HFFc6 (cell line): ENCODE data around the gene PPIL4. TPM values are rescaled to one million over a fixed set of nuclear protein-coding genes. Genes with fewer than 3 reads are reported as not detected.
"Not testable (repeated sequence)": the region's sequence is repeated elsewhere in the genome, so short reads cannot be mapped to it uniquely, and the experiment has no call there.

ENCODE experiments used
- DNase-seq: peaks from one replicate; pipeline ENCODE4 v3.0.0-alpha.2; 2018
- H3K27ac Mint-ChIP-seq: 2 replicates; pipeline ENCODE4 v1.8.0; 2020; ENCODE audit warnings: mild to moderate bottlenecking, mixed read lengths
- H3K27me3 Mint-ChIP-seq: 2 replicates; pipeline ENCODE4 v1.8.0; 2021; ENCODE audit warnings: mild to moderate bottlenecking, moderate library complexity, mixed read lengths; ENCODE audit not compliant: insufficient read depth
- H3K36me3 Mint-ChIP-seq: 2 replicates; pipeline ENCODE4 v1.8.0; 2021; ENCODE audit warnings: low read depth, mixed read lengths
- H3K4me1 Mint-ChIP-seq: 2 replicates; pipeline ENCODE4 v1.8.0; 2020; ENCODE audit warnings: low read depth, mixed read lengths
- H3K4me3 Mint-ChIP-seq: 2 replicates; pipeline ENCODE4 v1.8.0; 2020; ENCODE audit warnings: mild to moderate bottlenecking, moderate library complexity, mixed read lengths
- H3K9me3 Mint-ChIP-seq: 2 replicates; pipeline ENCODE4 v1.8.0; 2020; ENCODE audit warnings: mild to moderate bottlenecking, mixed read lengths
- total RNA-seq, 6 experiments: library from RNA; stranded (reverse); fragmentation: NEBNext Ultra II Directional; extraction: Animal tissue kit (Norgen Biotek cat#: 25700); gene quantifications; 2 replicates in 1 of 6; 3 replicates in 5 of 6; pipeline ENCODE4 v1.2.3, GENCODE V29; 2021
- TF ChIP-seq, protein P1 (sequence below): fragments of 200-600 bp; sonication (generic); IDR thresholded peaks from 2 replicates; pipeline ENCODE4 v1.5.0; 2021; ENCODE audit warnings: antibody characterized with exemption, mild to moderate bottlenecking

PPIL4 gene
- total RNA-seq, 6 experiments from 2014 or later, result 31.9 to 35.1 (median 34.6) TPM

- Mint-ChIP-seq H3K4me3 (no peak overlapping the region), H3K27me3 (no peaks in the 10 kb centered on the region), H3K9me3 (no peaks in the 10 kb centered on the region), H3K4me1 (peaks cover 48% of the 10 kb centered on the region), H3K27ac (peak overlapping the region; percentile 2; the same call in 1 of the 2 replicates), H3K36me3 (peaks cover 7% of the 10 kb centered on the region; the same call in 1 of the 2 replicates)
- TF ChIP-seq, protein P1, sequence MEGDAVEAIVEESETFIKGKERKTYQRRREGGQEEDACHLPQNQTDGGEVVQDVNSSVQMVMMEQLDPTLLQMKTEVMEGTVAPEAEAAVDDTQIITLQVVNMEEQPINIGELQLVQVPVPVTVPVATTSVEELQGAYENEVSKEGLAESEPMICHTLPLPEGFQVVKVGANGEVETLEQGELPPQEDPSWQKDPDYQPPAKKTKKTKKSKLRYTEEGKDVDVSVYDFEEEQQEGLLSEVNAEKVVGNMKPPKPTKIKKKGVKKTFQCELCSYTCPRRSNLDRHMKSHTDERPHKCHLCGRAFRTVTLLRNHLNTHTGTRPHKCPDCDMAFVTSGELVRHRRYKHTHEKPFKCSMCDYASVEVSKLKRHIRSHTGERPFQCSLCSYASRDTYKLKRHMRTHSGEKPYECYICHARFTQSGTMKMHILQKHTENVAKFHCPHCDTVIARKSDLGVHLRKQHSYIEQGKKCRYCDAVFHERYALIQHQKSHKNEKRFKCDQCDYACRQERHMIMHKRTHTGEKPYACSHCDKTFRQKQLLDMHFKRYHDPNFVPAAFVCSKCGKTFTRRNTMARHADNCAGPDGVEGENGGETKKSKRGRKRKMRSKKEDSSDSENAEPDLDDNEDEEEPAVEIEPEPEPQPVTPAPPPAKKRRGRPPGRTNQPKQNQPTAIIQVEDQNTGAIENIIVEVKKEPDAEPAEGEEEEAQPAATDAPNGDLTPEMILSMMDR, result no peak
- DNase-seq, result peak; percentile 91
Measured at GRCh38 chr6:149499066-149499465, 46.8 kb downstream of the PPIL4 start.

GRCh38 chr6:149497365-149497764, 48.5 kb downstream of the PPIL4 start:
- Mint-ChIP-seq H3K36me3 (peaks cover 7% of the 10 kb centered on the region; the same call in 1 of the 2 replicates), H3K27ac (no peak overlapping the region), H3K4me3 (no peak overlapping the region), H3K4me1 (peaks cover 48% of the 10 kb centered on the region), H3K27me3 (no peaks in the 10 kb centered on the region; the same call in 1 of the 2 replicates), H3K9me3 (no peaks in the 10 kb centered on the region)
- DNase-seq, result no peak
- TF ChIP-seq, protein P1, result no peak

- Mint-ChIP-seq H3K27ac (peak overlapping the region; percentile 44), H3K4me1 (peaks cover 48% of the 10 kb centered on the region)
- DNase-seq, result peak; percentile 55
- H3K4me3 Mint-ChIP-seq, H3K27me3 Mint-ChIP-seq, H3K36me3 Mint-ChIP-seq, H3K9me3 Mint-ChIP-seq: not testable (repeated sequence)
Measured at GRCh38 chr6:149496597-149496996, 49.2 kb downstream of the PPIL4 start.

- H3K36me3 Mint-ChIP-seq, H3K4me3 Mint-ChIP-seq, H3K27ac Mint-ChIP-seq, H3K9me3 Mint-ChIP-seq, H3K27me3 Mint-ChIP-seq, DNase-seq: not testable (repeated sequence)
- H3K4me1 Mint-ChIP-seq, result peaks cover 48% of the 10 kb centered on the region
Measured at GRCh38 chr6:149495349-149496016, 50.4 kb downstream of the PPIL4 start.

GRCh38 chr6:149494810-149495209, 51.0 kb downstream of the PPIL4 start:
- H3K27ac Mint-ChIP-seq, H3K27me3 Mint-ChIP-seq, H3K4me3 Mint-ChIP-seq, H3K36me3 Mint-ChIP-seq, H3K9me3 Mint-ChIP-seq, DNase-seq: not testable (repeated sequence)
- H3K4me1 Mint-ChIP-seq, result peaks cover 44% of the 10 kb centered on the region

DNA sequence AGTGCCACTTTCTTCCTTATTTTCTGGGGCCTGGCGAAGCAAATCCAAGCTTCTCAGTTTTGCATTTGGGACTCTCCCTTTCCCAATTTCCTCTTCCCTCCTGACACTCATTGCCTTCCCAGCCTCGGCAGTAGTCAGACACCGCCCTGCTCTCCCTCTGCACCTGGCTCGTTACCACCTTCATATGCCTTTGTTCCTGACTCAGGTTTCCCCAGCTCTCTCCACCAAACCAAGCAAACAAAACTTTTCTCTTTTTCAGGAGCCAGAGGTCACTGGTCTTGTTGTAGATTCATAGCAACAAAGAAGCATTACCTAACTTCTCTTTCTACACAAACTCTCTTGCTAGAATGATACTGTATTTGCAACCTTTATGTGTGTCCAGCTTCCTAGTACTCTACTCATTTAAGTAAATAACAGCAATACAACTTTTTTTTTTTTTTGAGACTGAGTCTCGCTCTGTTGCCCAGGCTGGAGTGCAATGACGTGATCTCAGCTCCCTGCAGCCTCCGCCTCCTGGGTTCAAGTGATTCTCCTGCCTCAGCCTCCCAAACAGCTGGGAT, 52.0 kb downstream of the PPIL4 start:
- H3K9me3 Mint-ChIP-seq, result no peaks in the 10 kb centered on the region
- TF ChIP-seq, protein P1, result no peak
- H3K36me3 Mint-ChIP-seq, result peaks cover 7% of the 10 kb centered on the region; the same call in 1 of the 2 replicates
- H3K4me3 Mint-ChIP-seq, result no peak overlapping the region
- peaks cover 34% of the 10 kb centered on the region for H3K4me1 Mint-ChIP-seq
- H3K27me3 Mint-ChIP-seq, result no peaks in the 10 kb centered on the region; the same call in 1 of the 2 replicates
- no peak overlapping the region for H3K27ac Mint-ChIP-seq
- no peak for DNase-seq

DNA sequence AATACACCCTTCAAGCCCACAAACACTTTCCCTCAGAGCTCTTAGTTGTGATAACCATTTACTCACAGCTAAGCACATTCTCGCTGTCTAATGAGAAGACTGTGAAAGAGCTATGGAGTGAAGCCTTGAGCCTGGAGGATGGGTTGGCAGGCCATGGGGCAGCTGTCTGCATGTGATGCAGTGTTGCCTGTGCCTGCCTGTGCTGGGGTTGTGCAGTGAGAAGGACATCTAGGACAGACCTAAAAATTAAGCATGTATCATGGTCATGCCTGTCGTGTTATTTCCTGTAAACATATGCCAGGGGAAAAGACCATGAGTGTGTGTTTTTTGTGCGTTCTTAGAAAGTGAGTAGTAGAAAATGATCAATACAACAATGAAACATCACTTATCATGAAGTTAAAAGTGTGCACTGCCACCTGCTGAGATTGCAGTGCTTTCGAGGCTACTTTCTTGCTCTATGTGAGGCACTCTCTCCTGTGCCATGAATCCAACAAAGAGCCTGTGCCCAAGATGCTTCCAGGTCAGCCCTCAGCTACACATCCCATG, 53.0 kb downstream of the PPIL4 start:
- TF ChIP-seq, protein P1, result no peak
- Mint-ChIP-seq H3K27ac (no peak overlapping the region), H3K27me3 (peaks cover 1% of the 10 kb centered on the region), H3K36me3 (peaks cover 7% of the 10 kb centered on the region; the same call in 1 of the 2 replicates), H3K4me3 (no peak overlapping the region), H3K9me3 (no peaks in the 10 kb centered on the region), H3K4me1 (peaks cover 25% of the 10 kb centered on the region)
- no peak for DNase-seq
